Iris pigment epithelial cell (primary cell): ENCODE measurements around the gene CAB39.
"Not testable (repeated sequence)": the region's sequence is repeated elsewhere in the genome, so short reads cannot be mapped to it uniquely, and the experiment has no call there.

Source experiments
- DNase-seq: peaks from one replicate; pipeline ENCODE4 v3.0.0-alpha.2; 2011; ENCODE audit warnings: low read depth

The CAB39 gene

DNA sequence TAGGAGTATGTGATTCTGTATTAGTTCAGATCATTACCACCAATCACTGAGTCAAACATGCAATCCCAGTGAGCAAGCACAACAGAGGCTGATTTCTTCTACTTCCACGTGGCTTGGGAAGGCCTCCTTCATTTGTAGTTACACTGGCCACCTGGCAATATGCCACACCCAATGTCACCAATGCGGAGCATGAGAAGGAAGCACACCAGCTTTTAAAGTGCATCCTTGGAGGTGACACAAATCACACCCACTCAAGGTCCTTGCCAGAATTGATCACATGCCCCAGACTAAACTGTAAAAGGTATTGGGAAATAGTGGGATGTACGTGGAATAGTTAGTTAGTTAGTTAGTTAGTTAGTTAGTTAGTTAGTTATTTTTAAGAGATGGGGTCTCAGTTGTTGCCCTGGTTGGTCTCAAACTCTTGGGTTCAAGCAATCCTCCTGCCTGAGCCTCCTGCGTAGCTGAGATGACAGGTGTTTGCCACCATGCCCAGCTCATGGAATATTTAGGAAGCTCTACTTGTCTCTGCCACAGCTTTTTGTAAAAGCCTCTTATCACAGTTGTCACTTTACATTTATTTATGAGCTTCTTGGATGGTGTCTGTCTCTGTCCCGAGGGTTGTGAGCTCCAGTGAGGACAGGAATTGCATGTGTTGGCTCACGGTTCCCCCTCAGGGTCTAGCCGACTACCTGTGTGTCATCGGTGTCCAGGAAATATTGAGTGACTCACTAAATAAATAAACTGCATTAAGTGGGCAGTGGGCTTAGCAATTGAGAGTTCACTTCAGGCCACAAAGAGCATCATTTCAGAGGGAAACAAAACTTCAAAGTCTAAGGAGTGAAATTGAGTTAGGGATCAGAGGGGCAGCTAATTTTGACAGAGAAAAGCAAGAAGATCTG is 28.1 kb upstream of the CAB39 start:
- DNase-seq, result peak; percentile 57

DNA sequence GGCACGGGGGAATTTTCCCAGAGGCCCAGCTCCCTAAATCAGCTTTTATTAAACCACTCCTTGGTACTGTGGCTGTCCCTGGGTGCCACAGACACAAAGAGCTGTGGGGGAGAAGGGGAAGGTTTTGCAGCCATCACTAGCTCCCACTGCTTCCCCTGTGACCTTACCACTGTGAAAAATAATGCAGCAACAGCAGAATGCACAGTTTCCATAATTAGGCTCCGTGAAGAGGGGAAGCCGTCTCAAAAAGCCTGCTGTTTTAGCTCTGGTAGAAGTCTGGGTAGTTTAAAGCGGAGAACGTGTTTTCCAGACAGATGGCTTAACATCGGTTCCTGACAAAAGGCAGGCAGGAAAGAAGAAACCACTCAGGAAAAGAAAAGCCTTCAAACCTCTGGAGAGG is 27.5 kb upstream of the CAB39 start:
- no peak for DNase-seq

DNA sequence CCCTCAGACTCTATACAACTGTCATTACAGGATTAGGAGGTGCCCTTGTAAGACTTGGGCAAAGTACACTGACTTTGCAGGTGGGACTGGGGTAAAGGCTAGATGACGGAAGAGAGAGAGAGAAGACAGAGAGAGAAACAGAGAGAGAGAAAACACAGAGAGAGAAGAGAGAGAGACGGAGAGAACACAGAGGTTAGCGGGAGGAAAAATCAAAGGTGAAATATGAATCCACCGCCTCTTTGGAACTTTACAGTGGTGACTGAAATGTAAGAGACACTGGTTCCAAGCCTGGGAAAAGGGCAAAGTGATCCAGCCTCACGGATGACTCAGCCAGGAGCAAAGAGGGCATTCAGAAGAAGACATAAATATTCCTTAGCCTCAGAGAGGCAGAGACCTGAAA is 25.1 kb upstream of the CAB39 start:
- DNase-seq, result peak; percentile 51

DNA sequence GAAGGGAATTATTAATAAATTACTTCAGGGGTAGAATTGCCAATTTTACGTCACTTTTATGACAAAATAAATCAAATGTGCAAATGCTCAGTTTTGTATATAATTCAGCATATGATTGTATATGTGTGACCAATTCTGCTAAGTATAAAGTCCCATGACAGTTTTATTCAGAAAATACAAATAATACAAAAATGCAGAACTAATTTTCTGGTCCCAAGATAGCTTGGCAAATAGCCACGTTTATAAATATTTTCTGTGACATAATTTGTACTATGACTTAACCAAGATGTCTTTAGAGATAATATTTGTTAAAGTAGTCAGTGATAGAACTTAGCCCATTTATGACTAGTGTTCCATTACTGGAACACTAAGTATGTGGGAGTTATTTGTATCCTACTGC is 24.2 kb upstream of the CAB39 start:
- DNase-seq, result no peak

DNA sequence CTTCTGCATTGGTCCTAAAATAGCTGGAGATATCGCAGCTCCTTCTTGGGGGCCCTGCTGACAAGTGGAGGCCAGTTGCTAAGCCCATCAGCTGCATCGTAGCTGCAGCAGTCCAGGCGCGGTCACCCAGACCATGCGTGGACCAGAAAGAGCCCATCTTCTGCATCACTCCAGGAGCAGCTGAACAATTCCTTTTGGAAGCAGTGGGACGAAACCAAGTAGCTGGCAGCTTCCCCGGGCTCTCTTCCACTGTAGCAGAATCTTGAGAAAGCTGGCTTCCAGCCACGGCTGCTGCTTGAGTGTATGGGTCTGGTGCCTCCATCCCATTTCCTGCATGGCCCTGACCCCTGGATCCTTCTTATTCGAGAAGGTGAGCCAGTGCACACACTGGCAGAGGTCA is 22.2 kb upstream of the CAB39 start:
- no peak for DNase-seq

DNA sequence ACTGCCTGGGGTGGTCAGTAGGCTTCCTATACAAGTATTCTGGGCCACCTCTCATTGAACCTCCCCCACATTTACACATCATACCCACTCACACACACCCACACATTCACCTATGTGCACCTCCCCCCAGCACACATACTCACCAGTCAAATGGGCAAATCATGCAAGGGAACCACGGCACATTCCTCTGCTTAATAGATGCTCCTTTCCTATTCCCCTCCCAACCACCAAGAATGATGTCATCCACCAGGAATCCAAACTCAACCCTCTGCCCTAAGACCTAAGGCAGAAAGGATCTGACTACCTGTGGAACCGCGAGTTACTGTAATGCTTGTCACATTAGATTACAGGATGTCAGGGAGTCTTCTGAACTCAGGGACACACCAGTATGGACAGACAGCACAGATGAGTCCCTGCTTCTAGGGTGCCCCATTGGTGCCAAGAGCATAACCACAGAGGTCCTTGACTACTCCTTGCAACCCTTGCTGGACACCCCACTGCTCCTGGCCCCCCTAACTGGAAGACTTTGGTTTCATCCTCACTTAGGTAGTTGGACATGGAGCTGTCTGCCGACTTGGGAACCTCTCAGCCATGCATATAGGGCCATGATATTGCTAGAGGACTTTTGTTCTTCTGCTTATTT is 21.5 kb upstream of the CAB39 start:
- peak; percentile 73 for DNase-seq

DNA sequence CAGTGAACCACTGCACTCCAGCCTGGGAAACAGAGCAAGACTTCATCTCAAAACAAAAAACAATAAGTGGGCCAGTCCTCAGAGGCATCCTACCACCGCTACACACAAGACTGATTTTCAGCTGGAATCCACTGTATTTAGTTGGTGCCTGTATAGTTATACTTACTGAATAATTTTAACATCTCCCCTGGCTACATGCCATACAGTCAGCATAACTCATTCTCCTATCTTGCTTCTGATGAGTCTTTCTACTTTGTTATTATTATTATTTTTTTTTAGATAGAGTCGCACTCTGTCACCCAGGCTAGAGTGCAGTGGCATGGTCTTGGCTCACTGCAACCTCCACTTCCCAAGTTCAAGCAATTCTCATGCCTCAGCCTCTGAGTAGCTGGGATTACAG is 19.9 kb upstream of the CAB39 start:
- DNase-seq, result no peak

DNA sequence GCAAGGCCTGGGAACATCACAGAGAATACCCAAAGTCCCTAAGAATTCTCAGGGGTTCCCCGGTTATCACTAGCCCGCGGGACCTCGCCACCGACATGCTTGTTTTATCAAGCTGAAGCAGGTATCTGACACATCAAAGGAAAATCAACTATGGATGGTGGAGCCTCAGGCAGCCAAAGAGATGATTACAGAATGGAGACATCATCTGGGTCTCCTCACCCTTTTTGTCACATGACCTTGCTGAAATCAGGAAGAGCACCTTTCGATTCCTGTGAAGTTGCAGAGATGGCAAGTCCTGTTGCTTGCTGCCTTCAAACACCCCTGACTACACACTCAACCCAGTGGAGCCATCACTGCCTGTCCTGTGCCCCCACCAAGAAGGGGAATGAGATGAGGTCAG is 19.2 kb upstream of the CAB39 start:
- no peak for DNase-seq

DNA sequence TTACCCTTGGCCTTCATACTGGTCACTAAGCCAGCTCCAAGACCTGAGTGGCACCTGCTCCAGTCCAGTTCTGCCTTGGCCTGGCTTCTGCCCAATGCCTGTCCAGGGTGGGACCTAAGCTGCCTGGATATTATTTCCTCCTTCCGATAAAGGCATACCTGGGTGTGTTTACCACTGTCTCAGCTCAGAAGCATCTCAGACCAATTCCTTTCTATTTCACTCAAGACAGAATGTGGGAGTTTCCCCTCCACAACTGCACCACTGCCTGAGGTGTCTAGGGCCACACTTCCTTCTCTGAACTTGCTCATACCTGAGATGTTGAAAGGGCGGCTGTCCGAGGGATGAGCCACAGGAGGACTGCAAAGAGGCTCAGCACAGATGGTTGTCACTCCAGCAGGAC is 18.4 kb upstream of the CAB39 start:
- no peak for DNase-seq

DNA sequence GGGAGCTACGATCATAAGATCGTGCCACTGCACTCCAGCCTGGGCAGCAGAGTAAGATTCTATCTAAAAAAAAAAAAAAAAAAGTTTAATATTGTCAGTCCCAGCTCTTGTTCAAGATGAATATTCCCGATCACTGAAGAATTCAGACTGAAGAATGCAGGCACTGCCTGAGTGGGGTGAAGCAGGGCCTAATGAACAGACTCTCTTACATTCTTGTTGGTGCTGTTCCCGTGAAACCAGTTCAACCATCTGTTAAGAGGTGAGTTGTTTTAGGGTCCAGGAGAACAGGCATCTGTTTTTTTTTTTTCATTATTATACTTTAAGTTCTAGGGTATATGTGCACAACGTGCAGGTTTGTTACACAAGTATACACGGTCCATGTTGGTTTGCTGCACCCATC is 17.1 kb upstream of the CAB39 start:
- DNase-seq, result no peak

DNA sequence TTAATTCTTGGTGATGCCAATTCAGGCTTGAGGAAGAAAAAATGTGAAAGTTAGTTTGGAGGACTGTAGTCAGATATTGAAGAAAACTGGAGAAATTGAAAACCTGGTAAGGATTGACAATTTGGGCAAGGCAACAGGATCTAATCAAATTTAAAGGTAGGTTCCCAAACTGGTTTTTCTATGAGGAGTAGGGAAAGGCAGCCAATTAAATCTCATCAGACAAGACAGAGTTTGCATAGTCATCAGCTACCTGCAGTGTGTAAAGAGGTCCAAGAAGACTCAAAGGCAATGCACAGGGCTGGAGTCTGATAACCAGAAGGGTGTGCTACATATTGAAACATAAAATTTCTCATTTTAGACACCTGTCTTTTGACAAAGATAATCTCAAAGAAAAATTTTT is 16.0 kb upstream of the CAB39 start:
- no peak for DNase-seq

DNA sequence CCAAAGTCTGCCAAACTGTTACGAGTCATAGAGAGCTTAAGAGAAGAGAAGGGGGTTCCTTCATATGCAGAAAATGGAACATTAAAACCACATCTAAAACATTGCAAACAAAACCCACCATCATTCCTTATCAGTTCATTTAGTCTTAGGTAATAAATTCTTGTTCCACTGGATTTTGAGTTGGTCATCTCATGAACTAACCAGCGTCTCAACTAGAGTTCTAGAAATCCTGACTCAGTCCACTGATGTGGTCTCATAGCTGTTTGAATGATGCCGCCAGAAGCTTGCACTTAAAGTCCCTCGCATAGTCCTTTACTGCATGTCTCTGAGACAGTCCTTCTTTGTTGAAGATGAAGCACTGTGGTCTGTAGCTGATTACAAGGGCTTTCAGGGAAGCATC is 15.0 kb upstream of the CAB39 start:
- no peak for DNase-seq

DNA sequence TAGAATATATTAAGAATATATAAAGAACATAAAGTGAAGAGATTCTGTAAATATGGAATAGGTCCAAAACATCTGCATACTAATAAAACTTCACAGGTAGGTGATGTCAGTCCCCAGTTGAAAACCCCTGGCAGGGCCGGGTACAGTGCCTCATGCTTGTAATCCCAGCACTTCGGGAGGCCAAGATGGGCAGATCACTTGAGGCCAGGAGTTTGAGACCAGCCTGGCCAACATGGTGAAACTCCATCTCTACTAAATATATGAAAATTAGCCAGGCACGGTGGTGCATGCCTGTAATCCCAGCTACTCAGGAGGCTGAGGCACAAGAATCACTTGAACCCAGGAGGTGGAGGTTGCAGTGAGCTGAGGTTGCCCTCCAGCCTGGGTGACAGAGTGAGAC is 13.9 kb upstream of the CAB39 start:
- not testable (repeated sequence) for DNase-seq

DNA sequence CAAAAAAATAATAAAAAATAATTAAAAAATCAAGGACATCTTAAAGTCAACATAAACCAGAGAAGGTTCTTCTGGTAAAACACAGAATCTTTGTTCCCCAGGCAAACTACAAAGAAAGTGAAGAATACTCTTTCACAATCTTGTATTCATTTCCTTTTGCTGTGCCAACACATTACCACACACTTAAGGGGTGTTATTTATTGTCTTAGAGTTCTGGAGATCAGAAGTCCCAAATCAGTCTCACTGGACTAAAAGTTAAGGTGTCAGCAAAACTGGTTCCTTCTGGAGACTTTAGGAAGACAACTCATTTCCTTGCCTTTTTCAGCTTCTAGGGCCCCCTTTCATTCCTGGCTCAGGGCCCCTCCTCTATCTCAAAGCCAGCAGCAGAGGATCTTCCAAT is 12.2 kb upstream of the CAB39 start:
- DNase-seq, result no peak

DNA sequence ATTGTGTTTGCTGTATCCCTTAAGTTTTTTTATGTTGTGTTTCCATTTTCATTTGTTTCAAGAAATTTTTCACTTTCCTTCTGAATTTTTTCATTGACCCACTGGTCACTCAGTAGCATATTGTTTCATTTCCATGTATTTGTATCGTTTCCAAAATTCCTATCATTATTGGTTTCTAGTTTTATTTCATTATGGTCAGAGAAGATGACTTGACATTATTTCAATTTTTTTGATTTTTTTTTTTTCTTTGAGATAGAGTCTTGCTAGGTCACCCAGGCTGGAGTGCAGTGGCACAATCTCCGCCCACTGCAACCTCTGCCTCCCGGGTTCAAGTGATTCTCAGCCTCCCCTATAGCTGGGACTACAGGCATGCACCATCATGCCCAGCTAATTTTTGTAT is 11.3 kb upstream of the CAB39 start:
- DNase-seq, result no peak

DNA sequence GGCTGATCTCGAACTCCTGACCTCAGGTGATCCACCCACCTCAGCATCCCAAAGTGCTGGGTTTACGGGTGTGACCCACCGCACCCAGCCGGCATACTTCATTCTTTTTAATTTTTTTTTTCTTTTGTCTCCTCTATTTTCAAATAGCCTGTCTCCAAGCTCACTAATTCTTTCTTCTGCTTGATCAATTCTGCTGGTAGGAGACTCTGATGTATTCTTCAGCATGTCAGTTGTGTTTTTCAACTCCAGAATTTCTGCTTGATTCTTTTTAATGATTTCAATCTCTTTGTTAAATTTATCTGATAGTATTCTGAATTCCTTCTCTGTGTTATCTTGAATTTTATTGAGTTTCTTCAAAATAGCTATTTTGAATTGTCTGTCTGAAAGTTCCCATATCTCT is 10.2 kb upstream of the CAB39 start:
- DNase-seq, result not testable (repeated sequence)

DNA sequence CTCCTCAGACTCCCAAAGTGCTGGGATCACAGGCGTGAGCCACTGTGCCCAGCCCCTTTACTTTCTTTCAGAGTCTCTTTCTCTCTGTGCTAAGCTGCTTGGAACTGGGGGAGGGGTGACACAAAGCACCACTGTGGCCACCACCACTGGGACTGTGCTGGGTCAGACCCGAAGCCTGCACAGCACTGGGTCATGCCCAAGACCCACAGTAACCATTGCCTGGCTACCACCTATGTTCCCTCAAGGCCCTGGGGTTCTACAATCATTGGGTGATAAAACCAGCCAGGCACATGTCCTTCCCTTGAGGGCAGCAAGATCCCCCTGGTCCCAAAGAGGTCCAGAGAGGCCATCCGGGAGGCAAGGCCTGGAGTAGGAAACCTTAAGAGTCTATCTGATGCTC is 9.1 kb upstream of the CAB39 start:
- DNase-seq, result no peak

DNA sequence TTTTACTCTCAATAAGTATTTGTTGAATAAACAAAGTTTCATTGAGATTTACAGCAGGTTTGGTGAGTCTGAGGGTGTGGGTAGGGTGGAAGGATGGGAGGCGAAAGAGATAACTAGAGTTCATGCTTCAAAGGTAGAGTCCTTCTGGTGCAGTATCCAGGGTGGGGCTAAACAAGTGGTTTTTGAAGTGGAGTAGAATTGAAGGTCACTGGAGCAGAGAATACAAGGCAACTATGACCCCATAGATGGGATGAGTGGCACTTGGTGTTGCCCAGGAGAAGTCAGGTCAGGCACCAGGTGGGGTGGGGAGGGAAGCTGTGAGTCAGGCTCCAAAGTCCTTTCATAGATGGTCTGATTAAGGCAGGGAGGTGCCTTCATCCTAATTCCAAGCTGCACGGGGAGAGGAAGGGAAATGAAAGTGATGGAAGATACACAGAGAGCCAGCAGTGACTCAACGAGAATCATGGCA is 6.6 kb upstream of the CAB39 start:
- DNase-seq, result no peak

DNA sequence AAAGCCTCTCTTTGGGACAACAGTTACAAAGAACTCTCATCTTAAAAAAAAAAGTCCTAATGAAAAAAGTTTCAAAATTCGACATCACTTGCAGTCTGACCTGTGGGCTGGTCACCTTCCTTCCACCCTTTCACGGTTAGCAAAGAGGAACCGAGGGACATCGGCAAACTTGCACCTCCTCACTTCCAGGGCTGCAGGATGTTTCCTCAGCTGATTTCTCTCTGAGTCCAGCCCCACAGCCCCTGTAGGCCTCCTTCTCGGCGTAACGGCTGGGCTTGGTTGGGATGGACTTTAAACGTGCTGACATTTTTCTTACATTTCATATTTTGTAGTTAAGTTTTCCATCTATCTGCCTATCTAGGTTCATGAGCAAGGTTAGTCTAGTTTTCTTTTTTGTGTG is 5.7 kb upstream of the CAB39 start:
- no peak for DNase-seq

DNA sequence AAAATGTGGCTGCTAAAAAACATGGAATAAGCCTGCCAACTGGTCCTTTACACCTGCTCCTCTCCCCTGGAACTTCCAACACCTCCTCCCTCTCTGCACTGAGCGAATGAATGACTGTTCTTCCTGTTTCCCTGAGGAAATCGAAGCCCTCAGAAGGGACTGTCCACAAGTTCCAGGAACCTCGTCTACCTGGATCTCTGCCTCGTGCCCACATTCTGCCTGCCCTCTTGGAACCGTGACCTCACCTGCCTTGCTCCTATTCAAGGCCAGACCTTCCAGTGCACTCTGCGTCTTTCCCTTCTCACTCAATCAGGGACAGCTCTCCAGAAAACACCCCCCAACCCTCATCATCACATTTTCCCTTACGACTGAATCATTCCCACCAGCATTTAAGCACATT is 4.4 kb upstream of the CAB39 start:
- no peak for DNase-seq

DNA sequence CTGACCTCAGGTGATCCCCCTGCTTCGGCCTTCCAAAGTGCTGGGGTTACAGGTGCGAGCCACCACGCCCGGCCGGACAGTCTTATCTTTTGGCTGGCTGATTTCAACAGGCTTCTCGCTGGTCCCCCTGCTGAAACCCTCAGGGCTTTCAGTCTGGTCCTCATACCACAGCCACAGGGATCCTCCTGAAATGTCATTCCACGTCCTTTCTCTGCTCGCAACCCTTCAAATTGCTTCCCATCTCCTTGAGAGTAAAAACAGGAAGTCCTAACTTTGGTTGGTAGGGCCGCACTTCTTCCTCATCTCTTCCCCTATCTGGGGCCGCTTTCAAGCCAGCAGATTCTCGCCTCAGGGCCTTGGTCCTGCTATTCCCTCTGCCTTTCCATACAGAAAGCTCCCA is 1.4 kb upstream of the CAB39 start:
- no peak for DNase-seq

DNA sequence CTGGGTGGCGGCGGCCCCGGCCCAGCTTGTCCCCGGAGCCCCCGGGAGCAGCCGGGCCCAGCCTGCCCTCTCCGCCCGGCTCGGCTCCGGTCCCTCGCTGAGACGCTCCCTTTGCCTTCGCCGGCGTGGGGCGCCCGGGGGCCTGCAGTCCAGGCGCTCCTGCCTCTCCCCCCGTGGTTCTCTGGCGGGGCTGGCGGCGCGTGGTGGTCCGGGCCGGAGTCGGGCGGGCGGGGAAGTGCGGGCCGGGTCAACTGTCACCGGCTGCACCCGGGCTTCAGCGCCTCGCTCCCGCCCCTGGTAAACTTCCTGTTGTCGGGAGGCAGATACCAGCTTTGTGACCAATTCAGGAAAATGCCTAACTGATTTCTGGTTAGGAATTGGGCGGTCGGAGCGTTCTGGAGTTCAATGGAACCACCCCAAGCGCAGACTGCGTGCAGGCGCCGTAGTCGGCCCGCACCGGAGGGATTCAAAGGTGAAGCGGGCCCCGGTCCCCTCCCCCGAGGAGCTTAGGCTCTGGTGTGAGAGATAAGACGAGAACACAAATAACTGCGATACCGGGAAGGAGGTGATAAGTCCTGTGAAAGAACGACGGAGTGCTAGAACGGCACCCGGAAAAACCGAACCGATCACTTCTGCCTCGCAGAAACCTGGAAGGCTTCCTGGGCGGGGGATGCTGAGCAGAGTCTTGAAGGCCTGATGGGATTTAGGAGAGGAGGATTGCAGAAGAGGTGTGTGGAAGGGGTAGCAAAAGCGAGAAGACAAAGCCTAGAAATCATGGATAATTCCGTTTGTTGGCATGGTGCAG is 891 bp downstream of the CAB39 start:
- no peak for DNase-seq

DNA sequence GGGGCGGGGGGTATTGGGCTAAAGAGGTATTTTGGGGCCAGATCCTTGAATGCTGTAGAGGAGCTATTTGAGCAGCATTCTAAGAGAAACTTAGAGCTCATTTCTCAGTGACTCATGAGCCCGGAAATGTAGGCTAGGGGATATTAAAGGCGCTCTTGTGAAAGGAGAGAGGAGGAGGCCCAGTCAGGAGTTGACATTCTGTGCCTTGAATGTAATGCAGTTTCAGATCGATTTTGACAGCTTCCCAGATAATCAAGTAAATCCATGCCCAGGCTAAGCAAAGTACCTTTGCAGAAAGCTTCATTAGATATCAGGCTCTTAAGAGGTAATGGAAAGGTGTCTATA is 1.5 kb downstream of the CAB39 start:
- peak; percentile 89 for DNase-seq
